HG03025 (cell line): ENCODE measurements around the gene NOD2.

Source experiments
- ATAC-seq: cut with Tn5 transposase; IDR thresholded peaks from one replicate; pipeline ENCODE4 v1.9.1; 2021; ENCODE audit warnings: mild to moderate bottlenecking, moderate library complexity; ENCODE audit not compliant: unreplicated experiment, low FRiP score

Gene NOD2

GRCh38 chr16:50776037-50776436 is 82.6 kb downstream of the NOD2 start:
- ATAC-seq, result no peak

DNA sequence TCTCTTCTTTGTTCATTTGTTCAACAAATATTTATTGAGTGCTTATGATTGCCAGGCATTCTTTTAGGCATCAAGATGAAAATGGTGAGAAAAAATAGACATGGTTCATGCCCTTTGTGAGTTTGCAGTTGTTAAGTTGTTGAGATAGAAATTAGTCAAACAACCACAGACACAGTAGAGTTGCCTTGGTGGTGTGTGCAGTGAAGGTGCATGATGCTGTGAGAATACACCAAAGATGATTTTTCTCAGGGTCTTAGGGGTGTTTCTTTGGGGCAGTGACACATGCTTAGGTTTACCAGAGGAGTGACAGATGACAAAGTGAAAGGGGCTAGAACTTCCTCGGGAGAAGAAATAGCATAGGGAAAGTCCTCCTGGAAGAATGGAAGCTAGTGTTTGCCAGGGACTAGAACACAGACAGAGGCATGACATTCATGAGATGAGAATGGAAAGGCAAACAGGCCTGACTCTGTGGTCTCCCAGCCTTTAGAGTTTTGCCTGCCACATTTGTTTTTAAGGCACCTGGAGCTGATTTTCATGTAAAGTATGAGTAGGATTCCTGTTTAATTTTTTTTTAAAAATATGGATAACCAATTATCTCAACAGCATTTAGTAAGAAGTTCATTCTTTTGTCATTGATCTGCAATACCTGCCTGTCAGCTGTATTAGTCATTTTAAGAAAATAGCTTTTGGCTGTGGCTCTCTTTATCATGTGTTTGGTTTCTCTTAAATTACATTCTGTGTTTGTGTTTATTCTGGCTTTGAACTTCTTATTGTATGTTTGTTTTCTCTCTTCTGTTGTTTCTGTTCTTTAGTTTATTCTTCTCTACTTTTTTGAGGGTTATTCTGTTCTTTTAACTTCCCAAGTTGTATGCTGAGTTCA is 85.1 kb downstream of the NOD2 start:
- no peak for ATAC-seq

DNA sequence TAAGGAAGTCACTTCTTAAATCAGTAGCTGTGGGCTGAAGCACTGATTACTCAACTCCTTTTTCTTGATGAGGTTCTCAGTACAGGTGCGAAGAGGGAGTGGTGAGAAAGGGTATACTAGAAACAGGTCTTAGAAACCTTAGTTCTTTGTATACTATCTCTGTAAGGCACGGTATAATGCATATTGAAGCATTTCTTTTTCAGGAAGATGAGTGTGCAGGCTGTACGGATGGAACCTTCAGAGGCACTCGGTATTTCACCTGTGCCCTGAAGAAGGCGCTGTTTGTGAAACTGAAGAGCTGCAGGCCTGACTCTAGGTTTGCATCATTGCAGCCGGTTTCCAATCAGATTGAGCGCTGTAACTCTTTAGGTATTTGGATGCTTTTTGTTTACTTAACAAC is 87.6 kb downstream of the NOD2 start:
- ATAC-seq, result no peak

GRCh38 chr16:50781518-50781917 is 88.1 kb downstream of the NOD2 start:
- no peak for ATAC-seq
